Fibroblast of skin of scalp (primary cell): ENCODE measurements around the gene IL1R2.

Experiments used
- DNase-seq: peaks from one replicate; pipeline ENCODE4 v3.0.0-alpha.2; 2013

Gene IL1R2

GRCh38 chr2:102024410-102024809, 32.6 kb downstream of the IL1R2 start:
- DNase-seq = no peak

GRCh38 chr2:102025016-102025501, 33.3 kb downstream of the IL1R2 start:
- DNase-seq = peak; percentile 42

GRCh38 chr2:102025583-102026267, 34.0 kb downstream of the IL1R2 start:
- no peak for DNase-seq

GRCh38 chr2:102027036-102027980, 35.5 kb downstream of the IL1R2 start:
- DNase-seq = peak; percentile 82

- no peak for DNase-seq
Observed at GRCh38 chr2:102028470-102028869, 36.7 kb downstream of the IL1R2 start.

GRCh38 chr2:102029405-102029804, 37.6 kb downstream of the IL1R2 start:
- DNase-seq = no peak

GRCh38 chr2:102029952-102030351, 38.2 kb downstream of the IL1R2 start:
- no peak for DNase-seq

- DNase-seq = no peak
Observed at GRCh38 chr2:102030502-102030854, 38.7 kb downstream of the IL1R2 start.

- no peak for DNase-seq
Observed at GRCh38 chr2:102030855-102031527, 39.2 kb downstream of the IL1R2 start.

GRCh38 chr2:102032368-102033030, 40.7 kb downstream of the IL1R2 start:
- no peak for DNase-seq

GRCh38 chr2:102033031-102033749, 41.4 kb downstream of the IL1R2 start:
- peak; percentile 93 for DNase-seq

- no peak for DNase-seq
Observed at GRCh38 chr2:102033750-102034682, 42.3 kb downstream of the IL1R2 start.

GRCh38 chr2:102034683-102035548, 43.2 kb downstream of the IL1R2 start:
- DNase-seq = no peak

- peak; percentile 89 for DNase-seq
Observed at GRCh38 chr2:102037681-102038080, 45.9 kb downstream of the IL1R2 start.

- no peak for DNase-seq
Observed at GRCh38 chr2:102040229-102040628, 48.5 kb downstream of the IL1R2 start.

GRCh38 chr2:102041351-102041750, 49.6 kb downstream of the IL1R2 start:
- no peak for DNase-seq

GRCh38 chr2:102042196-102043081, 50.7 kb downstream of the IL1R2 start:
- DNase-seq = no peak

GRCh38 chr2:102043560-102043959, 51.8 kb downstream of the IL1R2 start:
- no peak for DNase-seq
